Central memory CD8-positive, alpha-beta T cell (primary cell): ENCODE measurements around the gene LAMB4.

Source experiments
- ATAC-seq: fragments of 150-1000 bp; cut with Tn5 transposase; replicated peaks from 2 replicates; pipeline ENCODE4 v1.10.0; 2022; ENCODE audit warnings: mild to moderate bottlenecking, moderate FRiP score, moderate number of reproducible peaks; ENCODE audit not compliant: poor library complexity, severe bottlenecking; ENCODE audit errors: extremely low read depth
- DNase-seq, 2 donors: peaks; one replicate each; pipeline ENCODE4 v3.0.0; 2021; ENCODE audit warnings: low spot score in 2 of 2
- H3K27ac Mint-ChIP-seq: one replicate; pipeline ENCODE4 v1.8.0; 2022; ENCODE audit warnings: low read depth, mild to moderate bottlenecking, moderate library complexity, mixed read lengths
- H3K27me3 Mint-ChIP-seq: one replicate; pipeline ENCODE4 v1.8.0; 2022; ENCODE audit warnings: mixed read lengths
- H3K36me3 Mint-ChIP-seq: one replicate; pipeline ENCODE4 v1.8.0; 2022; ENCODE audit warnings: mild to moderate bottlenecking, moderate library complexity, mixed read lengths; ENCODE audit not compliant: insufficient read depth
- H3K4me1 Mint-ChIP-seq: one replicate; pipeline ENCODE4 v1.8.0; 2022; ENCODE audit warnings: mixed read lengths
- H3K4me3 Mint-ChIP-seq: one replicate; pipeline ENCODE4 v1.8.0; 2022; ENCODE audit warnings: mild to moderate bottlenecking, moderate library complexity, mixed read lengths
- H3K9me3 Mint-ChIP-seq: one replicate; pipeline ENCODE4 v1.8.0; 2022; ENCODE audit warnings: mixed read lengths

The LAMB4 gene

DNA sequence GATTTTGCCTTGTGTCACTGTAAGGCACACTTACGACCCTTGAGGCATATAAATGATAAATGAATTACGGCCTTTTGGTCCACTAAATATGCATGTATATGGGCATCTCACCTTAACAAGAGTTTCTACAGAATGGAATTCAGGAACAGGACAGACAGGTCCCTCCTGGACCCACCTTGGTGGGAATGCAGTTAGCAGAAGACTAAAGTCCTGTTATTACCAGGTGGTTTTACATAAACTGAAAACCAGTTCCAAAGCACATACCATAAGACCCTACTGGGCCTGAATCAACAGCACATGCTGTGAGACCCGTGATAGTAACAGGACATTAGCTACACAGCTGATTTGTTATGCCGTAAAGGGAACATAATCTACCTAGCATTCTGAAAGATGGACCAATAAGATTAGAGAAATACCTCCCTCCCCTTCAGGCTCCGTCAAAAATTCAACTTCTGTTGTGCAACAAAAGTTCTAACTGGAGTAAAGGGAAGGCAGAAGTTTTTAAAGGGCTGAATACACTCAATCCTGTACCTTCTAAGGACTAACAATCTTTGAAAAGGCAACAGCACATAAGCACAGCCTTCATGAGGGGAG is 151.2 kb downstream of the LAMB4 start:
- no peak overlapping the region for H3K4me3 Mint-ChIP-seq
- no peaks in the 10 kb centered on the region for H3K4me1 Mint-ChIP-seq
- H3K27ac Mint-ChIP-seq: no peak overlapping the region
- no peaks in the 10 kb centered on the region for H3K36me3 Mint-ChIP-seq
- no peak for ATAC-seq
- no peak for DNase-seq
- peaks cover 30% of the 10 kb centered on the region for H3K27me3 Mint-ChIP-seq
- H3K9me3 Mint-ChIP-seq: no peaks in the 10 kb centered on the region

- Mint-ChIP-seq H3K4me3 (no peak overlapping the region), H3K9me3 (no peaks in the 10 kb centered on the region)
- no peak for ATAC-seq
These were observed 153.1 kb downstream of the LAMB4 start for GRCh38 chr7:107977048-107977447.

DNA sequence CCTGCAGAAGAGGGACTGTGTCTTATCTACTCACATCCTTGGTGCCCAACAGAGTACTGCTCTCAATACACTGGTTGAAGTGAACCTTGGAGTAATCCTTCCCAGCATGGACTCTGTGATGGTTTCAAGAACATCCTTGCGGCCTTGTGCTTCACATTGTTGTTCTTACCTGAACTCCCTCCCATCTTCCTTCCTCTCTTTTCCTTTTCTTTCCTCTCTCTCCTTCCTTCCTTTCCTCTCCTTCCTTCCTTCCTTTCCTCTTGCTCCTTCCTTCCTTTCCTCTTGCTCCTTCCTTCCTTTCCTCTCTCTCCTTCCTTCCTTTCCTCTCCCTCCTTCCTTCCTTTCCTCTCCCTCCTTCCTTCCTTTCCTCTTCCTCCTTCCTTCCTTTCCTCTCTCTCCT is 153.5 kb downstream of the LAMB4 start:
- Mint-ChIP-seq H3K27ac (no peak overlapping the region), H3K4me1 (no peaks in the 10 kb centered on the region), H3K36me3 (no peaks in the 10 kb centered on the region), H3K4me3 (no peak overlapping the region), H3K27me3 (peaks cover 39% of the 10 kb centered on the region), H3K9me3 (no peaks in the 10 kb centered on the region)
- DNase-seq (no peak), ATAC-seq (no peak)

More at GRCh38 chr7:107977048-107977447, 153.1 kb downstream of the LAMB4 start:
- no peaks in the 10 kb centered on the region for H3K36me3 Mint-ChIP-seq
- peaks cover 39% of the 10 kb centered on the region for H3K27me3 Mint-ChIP-seq
- DNase-seq: no peak
- H3K4me1 Mint-ChIP-seq: no peaks in the 10 kb centered on the region
- H3K27ac Mint-ChIP-seq: no peak overlapping the region

DNA sequence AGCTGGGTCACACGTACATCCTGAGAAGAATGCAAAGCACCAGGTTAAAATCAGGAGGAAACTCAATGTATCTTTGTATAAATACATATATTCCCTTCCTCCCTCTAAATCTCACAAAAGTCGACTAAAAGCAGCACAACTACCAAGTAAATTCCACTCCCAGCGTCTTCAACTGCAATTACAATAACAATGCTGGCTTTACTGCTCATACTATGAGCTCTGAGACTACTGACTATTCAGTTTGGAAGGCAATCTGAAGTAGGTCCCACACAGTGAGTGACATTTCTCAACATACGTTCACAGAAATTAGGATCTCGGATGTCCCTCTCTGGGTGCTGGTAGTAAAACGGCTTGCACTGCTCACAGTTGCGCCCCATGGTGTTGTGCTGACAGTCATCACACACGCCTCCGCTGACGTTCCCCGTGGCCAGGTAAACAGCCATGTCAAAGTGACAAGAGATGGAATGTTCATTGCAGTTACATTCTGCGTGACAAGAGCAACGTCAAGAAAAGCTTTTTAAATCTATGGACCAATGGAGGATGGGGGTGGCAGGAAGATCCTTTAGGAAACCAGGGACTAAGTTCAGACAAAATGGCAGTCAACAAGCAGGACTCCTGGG is 154.7 kb downstream of the LAMB4 start:
- H3K27me3 Mint-ChIP-seq: peaks cover 39% of the 10 kb centered on the region
- no peak overlapping the region for H3K27ac Mint-ChIP-seq
- no peaks in the 10 kb centered on the region for H3K9me3 Mint-ChIP-seq
- DNase-seq: no peak
- no peak overlapping the region for H3K4me3 Mint-ChIP-seq
- ATAC-seq: no peak
- H3K36me3 Mint-ChIP-seq: no peaks in the 10 kb centered on the region
- H3K4me1 Mint-ChIP-seq: no peaks in the 10 kb centered on the region

DNA sequence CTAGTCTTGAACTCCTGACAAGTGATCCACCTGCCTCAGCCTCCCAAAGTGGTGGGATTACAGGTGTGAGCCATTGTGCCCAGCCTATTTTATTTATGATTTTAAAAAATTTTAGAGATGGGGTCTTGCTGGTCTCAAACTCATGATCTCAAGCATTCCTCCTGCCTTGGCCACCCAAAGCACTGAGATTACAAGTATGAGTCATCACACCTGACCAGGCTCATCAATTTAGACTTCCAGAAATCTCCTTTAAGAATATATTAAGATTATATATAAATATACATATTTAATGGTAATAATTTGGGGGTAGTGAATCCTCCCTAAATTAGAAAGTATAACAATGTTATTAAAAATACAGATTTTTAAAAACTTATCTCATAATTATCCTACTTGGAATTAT is 156.3 kb downstream of the LAMB4 start:
- no peaks in the 10 kb centered on the region for H3K9me3 Mint-ChIP-seq
- ATAC-seq (no peak), DNase-seq (no peak)
- H3K4me1 Mint-ChIP-seq: no peaks in the 10 kb centered on the region
- peaks cover 47% of the 10 kb centered on the region for H3K27me3 Mint-ChIP-seq
- H3K27ac Mint-ChIP-seq: no peak overlapping the region
- H3K36me3 Mint-ChIP-seq: no peaks in the 10 kb centered on the region
- H3K4me3 Mint-ChIP-seq: no peak overlapping the region
